ENCODE data around the gene TTI1. TPM values are rescaled to one million over a fixed set of nuclear protein-coding genes. Genes with fewer than 3 reads are reported as not detected.

Gene TTI1
- total and polyA plus RNA-seq, 3 experiments from 2014 or later: 16.7 to 41.6 (median 40.5) TPM

- Mint-ChIP-seq H3K9me3 (no peaks in the 10 kb centered on the region), H3K36me3 (peaks cover 27 to 90% (median 43%) of the 10 kb centered on the region in 3 donors), H3K27me3 (no peaks in the 10 kb centered on the region), H3K27ac (peak overlapping the region in 2 of 8 donors; percentile 14 to 35), H3K4me1 (peaks cover 8 to 9% (median 8%) of the 10 kb centered on the region in 3 donors), H3K4me3 (no peak overlapping the region)
- Histone ChIP-seq H3K9me3 (ENCODE audit: low read length) (no peaks in the 10 kb centered on the region), H3K27me3 (ENCODE audit: insufficient read depth, low read length, poor library complexity, severe bottlenecking) (no peaks in the 10 kb centered on the region), H3K4me1 (ENCODE audit: insufficient read depth, low read length) (peaks cover 3% of the 10 kb centered on the region), H3K36me3 (ENCODE audit: insufficient read depth, low read length) (peaks cover 53% of the 10 kb centered on the region), H3K4me3 (ENCODE audit: low read length) (no peak overlapping the region), H3K27ac (ENCODE audit: low read depth, low read length) (no peak overlapping the region)
- ChIA-PET POLR2A (no interaction called here), CTCF (interaction anchor here (0.6 to 0.9 kb wide), 2 partner anchors 12 to 801 kb away, joined by 3 read pairs; no protein-coding TSS in a partner anchor)
- DNase-seq: no peak
Observed at GRCh38 chr20:37995856-37996605, 37.2 kb downstream of the TTI1 start.

DNA sequence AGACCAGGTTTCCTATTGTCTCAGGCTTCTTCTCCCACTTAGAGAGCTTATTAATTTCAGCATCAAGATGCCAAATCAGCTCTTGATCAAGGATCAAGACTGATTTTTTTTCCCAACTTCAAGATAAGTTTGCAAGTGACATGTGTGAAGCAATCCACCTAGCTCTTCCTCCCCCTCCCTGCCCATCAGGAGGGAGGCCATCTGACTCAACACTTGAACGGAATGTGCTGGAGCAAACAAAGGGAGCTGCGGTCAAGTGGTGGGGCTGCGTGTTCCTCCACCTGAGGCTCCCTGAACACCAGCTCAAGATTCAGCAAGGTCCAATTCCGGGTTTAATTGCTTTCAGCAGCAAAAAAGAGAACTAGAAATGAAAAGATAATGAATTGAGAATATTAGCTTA is 38.7 kb downstream of the TTI1 start:
- H3K4me3 Mint-ChIP-seq: no peak overlapping the region
- H3K36me3 Mint-ChIP-seq: peaks cover 24 to 90% (median 39%) of the 10 kb centered on the region in 3 donors
- Histone ChIP-seq H3K36me3 (ENCODE audit: insufficient read depth, low read length) (peaks cover 45% of the 10 kb centered on the region), H3K27me3 (ENCODE audit: insufficient read depth, low read length, poor library complexity, severe bottlenecking) (no peaks in the 10 kb centered on the region), H3K27ac (ENCODE audit: low read depth, low read length) (no peak overlapping the region), H3K9me3 (ENCODE audit: low read length) (no peaks in the 10 kb centered on the region), H3K4me1 (ENCODE audit: insufficient read depth, low read length) (peaks cover 9% of the 10 kb centered on the region), H3K4me3 (ENCODE audit: low read length) (no peak overlapping the region)
- peaks cover 23% of the 10 kb centered on the region in 3 donors for H3K4me1 Mint-ChIP-seq
- CTCF ChIA-PET: no interaction called here
- H3K27me3 Mint-ChIP-seq: no peaks in the 10 kb centered on the region
- POLR2A ChIA-PET: no interaction called here
- no peak for DNase-seq
- peak overlapping the region in 2 of 8 donors; percentile 13 to 43 for H3K27ac Mint-ChIP-seq
- H3K9me3 Mint-ChIP-seq: no peaks in the 10 kb centered on the region

DNA sequence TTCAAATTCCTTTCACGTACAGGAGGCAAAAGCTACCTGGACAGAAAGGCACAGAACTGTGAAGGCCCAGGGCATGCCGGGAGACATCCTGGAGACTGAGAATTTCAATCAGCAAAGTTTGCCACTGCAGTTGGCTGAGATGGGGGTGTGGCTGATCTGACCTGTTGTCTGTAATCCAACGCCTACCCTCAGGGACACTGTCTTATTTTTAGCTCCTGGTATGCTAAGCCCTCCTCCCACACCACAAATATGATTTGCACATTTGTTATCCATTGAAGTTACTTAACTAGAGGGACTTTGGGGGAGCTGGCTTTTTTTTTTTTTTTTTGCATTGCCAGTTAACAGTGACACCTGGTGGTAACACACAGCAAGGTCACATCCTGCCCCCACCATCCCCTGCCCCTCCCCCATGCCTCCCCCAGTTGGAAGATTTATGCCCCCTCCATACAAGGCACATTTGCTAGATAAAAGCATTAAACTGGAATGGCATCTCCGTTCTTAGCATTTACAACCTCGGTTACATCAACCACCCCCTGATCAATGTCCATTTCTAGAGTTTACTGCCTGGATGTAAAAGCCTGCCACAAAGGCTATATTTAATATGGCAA is 40.4 kb downstream of the TTI1 start:
- H3K36me3 Mint-ChIP-seq: peaks cover 25 to 90% (median 43%) of the 10 kb centered on the region in 3 donors
- H3K9me3 ChIP-seq (ENCODE audit: low read length): no peaks in the 10 kb centered on the region
- H3K27me3 Mint-ChIP-seq: no peaks in the 10 kb centered on the region
- no peak overlapping the region for H3K27ac ChIP-seq (ENCODE audit: low read depth, low read length)
- H3K4me3 ChIP-seq (ENCODE audit: low read length): no peak overlapping the region
- H3K36me3 ChIP-seq (ENCODE audit: insufficient read depth, low read length): peaks cover 34% of the 10 kb centered on the region
- ChIA-PET POLR2A (no interaction called here), CTCF (interaction anchor here (0.7 to 1.3 kb wide), 2 partner anchors 362 to 428 kb away, joined by 4 to 5 read pairs; no protein-coding TSS in a partner anchor)
- no peaks in the 10 kb centered on the region for H3K9me3 Mint-ChIP-seq
- no peak overlapping the region for H3K4me3 Mint-ChIP-seq
- peaks cover 23 to 24% (median 24%) of the 10 kb centered on the region in 3 donors for H3K4me1 Mint-ChIP-seq
- peak overlapping the region in 4 of 8 donors; percentile 45 to 90 (median 56) for H3K27ac Mint-ChIP-seq
- peak in 2 of 5 donors; percentile 4 to 11 for DNase-seq
- H3K27me3 ChIP-seq (ENCODE audit: insufficient read depth, low read length, poor library complexity, severe bottlenecking): no peaks in the 10 kb centered on the region
- H3K4me1 ChIP-seq (ENCODE audit: insufficient read depth, low read length): peaks cover 9% of the 10 kb centered on the region

GRCh38 chr20:37991908-37992307 is 41.3 kb downstream of the TTI1 start:
- no peak overlapping the region for H3K27ac ChIP-seq (ENCODE audit: low read depth, low read length)

GRCh38 chr20:37991157-37991866 is 41.9 kb downstream of the TTI1 start:
- peaks cover 22 to 89% (median 33%) of the 10 kb centered on the region in 3 donors for H3K36me3 Mint-ChIP-seq
- peaks cover 38% of the 10 kb centered on the region for H3K36me3 ChIP-seq (ENCODE audit: insufficient read depth, low read length)
- no peaks in the 10 kb centered on the region for H3K27me3 ChIP-seq (ENCODE audit: insufficient read depth, low read length, poor library complexity, severe bottlenecking)
- H3K27me3 Mint-ChIP-seq: no peaks in the 10 kb centered on the region
- no peaks in the 10 kb centered on the region for H3K9me3 Mint-ChIP-seq
- CTCF ChIA-PET: no interaction called here
- POLR2A ChIA-PET: no interaction called here
- peak overlapping the region; percentile 74 to 94 (median 83) for H3K27ac Mint-ChIP-seq
- peaks cover 9% of the 10 kb centered on the region for H3K4me1 ChIP-seq (ENCODE audit: insufficient read depth, low read length)
- H3K4me1 Mint-ChIP-seq: peaks cover 23 to 24% (median 24%) of the 10 kb centered on the region in 3 donors
- no peak overlapping the region for H3K4me3 Mint-ChIP-seq
- no peak overlapping the region for H3K4me3 ChIP-seq (ENCODE audit: low read length)
- H3K27ac ChIP-seq (ENCODE audit: low read depth, low read length): peak overlapping the region; percentile 35
- no peaks in the 10 kb centered on the region for H3K9me3 ChIP-seq (ENCODE audit: low read length)
- DNase-seq: no peak

More at GRCh38 chr20:37991908-37992307, 41.3 kb downstream of the TTI1 start:
- Mint-ChIP-seq H3K27ac (peak overlapping the region in 3 of 8 donors; percentile 51 to 92 (median 83)), H3K36me3 (peaks cover 25 to 90% (median 37%) of the 10 kb centered on the region in 3 donors), H3K4me1 (peaks cover 23 to 24% (median 24%) of the 10 kb centered on the region in 3 donors), H3K9me3 (no peaks in the 10 kb centered on the region), H3K4me3 (no peak overlapping the region), H3K27me3 (no peaks in the 10 kb centered on the region)
- H3K36me3 ChIP-seq (ENCODE audit: insufficient read depth, low read length): peaks cover 37% of the 10 kb centered on the region
- no peaks in the 10 kb centered on the region for H3K27me3 ChIP-seq (ENCODE audit: insufficient read depth, low read length, poor library complexity, severe bottlenecking)
- no peak for DNase-seq
- H3K9me3 ChIP-seq (ENCODE audit: low read length): no peaks in the 10 kb centered on the region
- H3K4me1 ChIP-seq (ENCODE audit: insufficient read depth, low read length): peaks cover 9% of the 10 kb centered on the region
- H3K4me3 ChIP-seq (ENCODE audit: low read length): no peak overlapping the region
- ChIA-PET CTCF (interaction anchor here (1.3 kb wide), 1 partner anchor 427 kb away, joined by 5 read pairs; no protein-coding TSS in a partner anchor), POLR2A (no interaction called here)

- CTCF ChIA-PET: no interaction called here
- H3K36me3 Mint-ChIP-seq: peaks cover 17 to 89% (median 34%) of the 10 kb centered on the region in 3 donors
- peak in 4 of 5 donors; percentile 3 to 69 (median 38) for DNase-seq
- Histone ChIP-seq H3K27ac (ENCODE audit: low read depth, low read length) (peak overlapping the region; percentile 35), H3K27me3 (ENCODE audit: insufficient read depth, low read length, poor library complexity, severe bottlenecking) (no peaks in the 10 kb centered on the region), H3K4me1 (ENCODE audit: insufficient read depth, low read length) (peaks cover 9% of the 10 kb centered on the region), H3K36me3 (ENCODE audit: insufficient read depth, low read length) (peaks cover 32% of the 10 kb centered on the region), H3K9me3 (ENCODE audit: low read length) (no peaks in the 10 kb centered on the region), H3K4me3 (ENCODE audit: low read length) (no peak overlapping the region)
- peak overlapping the region in 5 of 7 donors; percentile 2 to 67 (median 29) for H3K4me3 Mint-ChIP-seq
- H3K9me3 Mint-ChIP-seq: no peaks in the 10 kb centered on the region
- H3K4me1 Mint-ChIP-seq: peaks cover 23 to 24% (median 24%) of the 10 kb centered on the region in 3 donors
- no peaks in the 10 kb centered on the region for H3K27me3 Mint-ChIP-seq
- peak overlapping the region; percentile 74 to 94 (median 83) for H3K27ac Mint-ChIP-seq
- POLR2A ChIA-PET: no interaction called here
Observed at GRCh38 chr20:37990571-37991151, 42.6 kb downstream of the TTI1 start.

GRCh38 chr20:37989601-37990295 is 43.5 kb downstream of the TTI1 start:
- H3K27me3 Mint-ChIP-seq: no peaks in the 10 kb centered on the region
- H3K27me3 ChIP-seq (ENCODE audit: insufficient read depth, low read length, poor library complexity, severe bottlenecking): no peaks in the 10 kb centered on the region
- POLR2A ChIA-PET: no interaction called here
- H3K4me3 ChIP-seq (ENCODE audit: low read length): no peak overlapping the region
- no peaks in the 10 kb centered on the region for H3K9me3 Mint-ChIP-seq
- no peak for DNase-seq
- H3K27ac Mint-ChIP-seq: peak overlapping the region in 7 of 8 donors; percentile 3 to 92 (median 79)
- H3K4me1 Mint-ChIP-seq: peaks cover 23 to 24% (median 24%) of the 10 kb centered on the region in 3 donors
- peaks cover 9% of the 10 kb centered on the region for H3K4me1 ChIP-seq (ENCODE audit: insufficient read depth, low read length)
- H3K9me3 ChIP-seq (ENCODE audit: low read length): no peaks in the 10 kb centered on the region
- CTCF ChIA-PET: interaction anchor here (0.9 kb wide), 1 partner anchor 9 kb away, joined by 3 read pairs; no protein-coding TSS in a partner anchor
- peaks cover 14 to 85% (median 30%) of the 10 kb centered on the region in 3 donors for H3K36me3 Mint-ChIP-seq
- no peak overlapping the region for H3K27ac ChIP-seq (ENCODE audit: low read depth, low read length)
- peaks cover 23% of the 10 kb centered on the region for H3K36me3 ChIP-seq (ENCODE audit: insufficient read depth, low read length)
- H3K4me3 Mint-ChIP-seq: no peak overlapping the region
